MM.1S (cell line): Measurements from ENCODE around the gene TUFM.
"Not testable (repeated sequence)": the region's sequence is repeated elsewhere in the genome, so short reads cannot be mapped to it uniquely, and the experiment has no call there.

Source experiments
- DNase-seq: peaks from one replicate; pipeline ENCODE4 v3.0.0-alpha.2; 2015
- H2AFZ ChIP-seq: fragments of 300-600 bp; sonication (generic); 2 replicates; pipeline ENCODE4 v1.6.0; 2016; ENCODE audit warnings: antibody characterized with exemption, low read length
- H3F3A ChIP-seq: fragments of 300-600 bp; sonication (generic); 2 replicates; pipeline ENCODE4 v1.6.1; 2016; ENCODE audit warnings: mild to moderate bottlenecking, antibody characterized with exemption, low read length, moderate library complexity, mixed read lengths; ENCODE audit not compliant: insufficient read depth
- H3K27ac ChIP-seq: fragments of 300-600 bp; sonication (generic); 2 replicates; pipeline ENCODE4 v1.5.1; 2016; ENCODE audit warnings: mild to moderate bottlenecking, low read length
- H3K27me3 ChIP-seq: fragments of 300-600 bp; sonication (generic); replicated peaks from 2 replicates; pipeline ENCODE4 v1.6.0; 2016; ENCODE audit warnings: low read length; ENCODE audit not compliant: insufficient read depth
- H3K36me3 ChIP-seq: fragments of 300-600 bp; sonication (generic); replicated peaks from 2 replicates; pipeline ENCODE4 v1.6.1; 2016; ENCODE audit warnings: mild to moderate bottlenecking, low read length, mixed read lengths; ENCODE audit not compliant: insufficient read depth
- H3K4me1 ChIP-seq: fragments of 300-600 bp; sonication (generic); 2 replicates; pipeline ENCODE4 v1.6.1; 2016; ENCODE audit warnings: low read length, mixed read lengths
- H3K4me2 ChIP-seq: fragments of 300-600 bp; sonication (generic); 2 replicates; pipeline ENCODE4 v1.6.0; 2016; ENCODE audit warnings: low read depth, low read length
- H3K4me3 ChIP-seq: fragments of 300-600 bp; sonication (generic); 2 replicates; pipeline ENCODE4 v1.5.1; 2016; ENCODE audit warnings: low read length, mixed read lengths
- H3K79me2 ChIP-seq: fragments of 300-600 bp; sonication (generic); 2 replicates; pipeline ENCODE4 v1.6.1; 2016; ENCODE audit warnings: mixed run types, low read length, mixed read lengths
- H3K9ac ChIP-seq: fragments of 300-600 bp; sonication (generic); 2 replicates; pipeline ENCODE4 v1.6.1; 2016; ENCODE audit warnings: low read length, mixed read lengths
- H3K9me2 ChIP-seq: fragments of 300-600 bp; sonication (generic); replicated peaks from 2 replicates; pipeline ENCODE4 v1.6.1; 2016; ENCODE audit warnings: mild to moderate bottlenecking, low read length, mixed read lengths; ENCODE audit not compliant: insufficient read depth
- H3K9me3 ChIP-seq: fragments of 300-600 bp; sonication (generic); replicated peaks from 2 replicates; pipeline ENCODE4 v1.6.1; 2016; ENCODE audit warnings: mild to moderate bottlenecking, low read length, mixed read lengths; ENCODE audit not compliant: insufficient read depth
- H4K20me1 ChIP-seq: fragments of 300-600 bp; sonication (generic); 2 replicates; pipeline ENCODE4 v1.6.1; 2016; ENCODE audit warnings: mild to moderate bottlenecking, low read length, moderate library complexity, mixed read lengths; ENCODE audit not compliant: insufficient read depth
- CTCF ChIP-seq: fragments of 300-600 bp; sonication (generic); IDR thresholded peaks from 2 replicates; pipeline ENCODE4 v1.5.1; 2016; ENCODE audit warnings: antibody characterized with exemption, low read length, mixed read lengths
- EZH2 ChIP-seq: fragments of 300-600 bp; sonication (generic); optimal IDR thresholded peaks from 2 replicates; pipeline ENCODE3; 2017; ENCODE audit warnings: low read depth, mild to moderate bottlenecking, antibody characterized with exemption, low read length, mixed read lengths
- EZH2phosphoT487 ChIP-seq: fragments of 300-600 bp; sonication (generic); IDR thresholded peaks from 2 replicates; pipeline ENCODE4 v1.6.1; 2018; ENCODE audit warnings: antibody characterized with exemption, low read length

The TUFM gene

DNA sequence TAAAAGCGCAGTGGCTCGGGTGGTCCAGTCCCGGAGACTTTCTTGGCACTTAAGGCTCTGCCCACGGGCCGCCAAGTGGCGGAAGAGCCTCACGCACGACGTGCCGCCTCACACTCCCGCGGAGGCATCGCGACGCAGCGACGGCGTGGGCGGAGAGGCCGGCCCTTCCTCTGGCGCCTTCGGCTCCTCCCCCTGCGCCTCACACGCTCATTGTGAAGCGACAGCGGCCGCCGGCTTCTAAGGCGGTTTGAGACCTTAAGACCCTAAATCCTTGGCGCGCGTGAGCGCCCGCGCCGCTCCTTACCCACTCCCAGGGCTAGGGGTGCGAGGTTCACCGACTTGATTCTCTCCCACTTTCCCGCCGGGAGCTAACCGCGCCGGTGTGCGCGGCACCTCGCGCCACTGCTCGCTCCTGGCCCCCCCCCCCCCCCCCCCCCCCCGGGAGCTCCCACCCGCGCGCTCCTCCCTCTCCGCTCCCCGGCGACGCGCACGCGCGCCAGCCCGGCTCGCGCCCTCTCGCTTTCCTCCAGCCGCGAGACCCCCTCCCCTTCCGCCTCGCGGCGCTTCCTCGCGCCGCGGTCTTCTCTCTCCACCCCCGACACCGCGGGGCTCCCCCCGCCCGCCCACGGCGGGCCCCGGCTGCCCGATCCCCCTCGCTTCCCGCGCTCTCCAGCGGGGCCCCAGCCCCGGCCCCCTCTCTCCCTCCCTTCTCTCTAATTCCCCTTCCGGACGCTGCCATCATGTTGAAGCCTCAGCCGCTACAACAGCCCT is 23.4 kb downstream of the TUFM start, which contains the start of gene ATXN2L:
Gene ATXN2L (plus strand): TSS at position 480 of the 771 bp plus-strand sequence. CDS start 261 bp downstream, at position 741.
- peak within 1 kb of the TSS; percentile 78 for H3K4me2 ChIP-seq
- peaks cover 12% of the 10 kb centered on the region; the same call in 1 of the 2 replicates for H3K4me1 ChIP-seq
- H2AFZ ChIP-seq: peak within 1 kb of the TSS; percentile 79
- DNase-seq: peak; percentile 97
- peaks cover 51% of the 10 kb centered on the region for H3K79me2 ChIP-seq
- no peak for TF ChIP-seq EZH2
- no peak for TF ChIP-seq CTCF
- TF ChIP-seq EZH2phosphoT487: no peak
- H3F3A ChIP-seq: no peaks in the 10 kb centered on the region
- H3K9me2 ChIP-seq: no peaks in the 10 kb centered on the region
- peak within 1 kb of the TSS; percentile 98 for H3K9ac ChIP-seq
- peak within 1 kb of the TSS; percentile 84 for H3K4me3 ChIP-seq
- no peaks in the 10 kb centered on the region for H3K27me3 ChIP-seq
- no peaks in the 10 kb centered on the region for H3K9me3 ChIP-seq
- peaks cover 13% of the 10 kb centered on the region; the same call in 1 of the 2 replicates for H3K36me3 ChIP-seq
- peaks cover 11% of the 10 kb centered on the region; the same call in 1 of the 2 replicates for H4K20me1 ChIP-seq
- peak within 1 kb of the TSS; percentile 83 for H3K27ac ChIP-seq

- Histone ChIP-seq H3F3A (no peaks in the 10 kb centered on the region), H3K4me2 (peak overlapping the region; percentile 78), H3K4me3 (peak overlapping the region; percentile 84), H3K79me2 (peaks cover 44% of the 10 kb centered on the region), H3K4me1 (peaks cover 12% of the 10 kb centered on the region; the same call in 1 of the 2 replicates), H3K27me3 (no peaks in the 10 kb centered on the region), H3K36me3 (peaks cover 13% of the 10 kb centered on the region; the same call in 1 of the 2 replicates), H3K9me2 (no peaks in the 10 kb centered on the region), H3K9ac (peak overlapping the region; percentile 98), H4K20me1 (peaks cover 11% of the 10 kb centered on the region; the same call in 1 of the 2 replicates), H2AFZ (peak overlapping the region; percentile 79), H3K9me3 (no peaks in the 10 kb centered on the region), H3K27ac (peak overlapping the region; percentile 83; the same call in 1 of the 2 replicates)
- TF ChIP-seq EZH2phosphoT487 (no peak), EZH2 (no peak)
- DNase-seq: no peak
These were observed 24.2 kb downstream of the TUFM start for GRCh38 chr16:28821874-28822519.

- H3K36me3 ChIP-seq, H3K4me2 ChIP-seq, H3K27ac ChIP-seq, H3K4me3 ChIP-seq, H3K9me3 ChIP-seq, H4K20me1 ChIP-seq, H2AFZ ChIP-seq, H3K27me3 ChIP-seq, H3F3A ChIP-seq, H3K9me2 ChIP-seq, H3K9ac ChIP-seq, DNase-seq: not testable (repeated sequence)
- H3K79me2 ChIP-seq: peaks cover 29% of the 10 kb centered on the region
- peaks cover 12% of the 10 kb centered on the region; the same call in 1 of the 2 replicates for H3K4me1 ChIP-seq
These were observed 25.6 kb downstream of the TUFM start for GRCh38 chr16:28820546-28820945.

GRCh38 chr16:28820016-28820415 is 26.1 kb downstream of the TUFM start:
- Histone ChIP-seq H3K9ac (no peak overlapping the region), H3K9me2 (no peaks in the 10 kb centered on the region), H3K4me1 (peaks cover 7% of the 10 kb centered on the region; the same call in 1 of the 2 replicates), H3K79me2 (peaks cover 24% of the 10 kb centered on the region), H3K27me3 (no peaks in the 10 kb centered on the region), H3K27ac (no peak overlapping the region), H3K4me3 (no peak overlapping the region), H2AFZ (no peak overlapping the region), H3K9me3 (no peaks in the 10 kb centered on the region), H4K20me1 (0 out of 2 replicates have a peak, but pooled peaks cover 4% of the 10 kb centered on the region), H3F3A (no peaks in the 10 kb centered on the region), H3K36me3 (no peaks in the 10 kb centered on the region), H3K4me2 (no peak overlapping the region)
- no peak for TF ChIP-seq EZH2
- TF ChIP-seq CTCF: no peak
- TF ChIP-seq EZH2phosphoT487: no peak
- DNase-seq: no peak

- not testable (repeated sequence) for H4K20me1 ChIP-seq, H3K4me2 ChIP-seq, H3K4me1 ChIP-seq, H3K4me3 ChIP-seq, H3K27ac ChIP-seq, H3K79me2 ChIP-seq, H3F3A ChIP-seq, H3K9me2 ChIP-seq, H3K9me3 ChIP-seq, H3K36me3 ChIP-seq, H3K9ac ChIP-seq, H3K27me3 ChIP-seq, DNase-seq, H2AFZ ChIP-seq
These were observed 38.6 kb downstream of the TUFM start for GRCh38 chr16:28807445-28808120.
